GM10248 (cell line): ENCODE results near the gene KCNIP4.

Source experiments
- CTCF ChIA-PET: fragments of 300-600 bp; sonication (Branson Sonifier 250); formaldehyde crosslinking; extraction: SDS; loops from one replicate; lab custom pipeline; 2021; ENCODE audit warnings: antibody characterized with exemption; lab: Yijun Ruan, JAX
- POLR2A ChIA-PET: fragments of 350-650 bp; sonication (Branson Sonifier 250); formaldehyde crosslinking; extraction: SDS; loops from one replicate; lab custom pipeline; 2020; ENCODE audit warnings: antibody characterized with exemption; lab: Yijun Ruan, JAX
- DNase-seq: peaks from one replicate; pipeline ENCODE4 v3.0.0; 2012; ENCODE audit errors: extremely low spot score
- TF ChIP-seq, protein P1 (sequence below): IDR thresholded peaks from 2 replicates; pipeline ENCODE4 v1.5.1; 2012; ENCODE audit warnings: mild to moderate bottlenecking, low read depth; ENCODE audit errors: extremely low read depth, missing control alignments, control extremely low read depth

The KCNIP4 gene

GRCh38 chr4:20883231-20883630 is 1065.3 kb downstream of the KCNIP4 start:
- TF ChIP-seq, protein P1, sequence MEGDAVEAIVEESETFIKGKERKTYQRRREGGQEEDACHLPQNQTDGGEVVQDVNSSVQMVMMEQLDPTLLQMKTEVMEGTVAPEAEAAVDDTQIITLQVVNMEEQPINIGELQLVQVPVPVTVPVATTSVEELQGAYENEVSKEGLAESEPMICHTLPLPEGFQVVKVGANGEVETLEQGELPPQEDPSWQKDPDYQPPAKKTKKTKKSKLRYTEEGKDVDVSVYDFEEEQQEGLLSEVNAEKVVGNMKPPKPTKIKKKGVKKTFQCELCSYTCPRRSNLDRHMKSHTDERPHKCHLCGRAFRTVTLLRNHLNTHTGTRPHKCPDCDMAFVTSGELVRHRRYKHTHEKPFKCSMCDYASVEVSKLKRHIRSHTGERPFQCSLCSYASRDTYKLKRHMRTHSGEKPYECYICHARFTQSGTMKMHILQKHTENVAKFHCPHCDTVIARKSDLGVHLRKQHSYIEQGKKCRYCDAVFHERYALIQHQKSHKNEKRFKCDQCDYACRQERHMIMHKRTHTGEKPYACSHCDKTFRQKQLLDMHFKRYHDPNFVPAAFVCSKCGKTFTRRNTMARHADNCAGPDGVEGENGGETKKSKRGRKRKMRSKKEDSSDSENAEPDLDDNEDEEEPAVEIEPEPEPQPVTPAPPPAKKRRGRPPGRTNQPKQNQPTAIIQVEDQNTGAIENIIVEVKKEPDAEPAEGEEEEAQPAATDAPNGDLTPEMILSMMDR = no peak
- ChIA-PET POLR2A (no interaction called here), CTCF (no interaction called here)
- DNase-seq = no peak

GRCh38 chr4:20882500-20882899 is 1066.1 kb downstream of the KCNIP4 start:
- TF ChIP-seq, protein P1 = no peak
- ChIA-PET CTCF (no interaction called here), POLR2A (no interaction called here)
- no peak for DNase-seq

DNA sequence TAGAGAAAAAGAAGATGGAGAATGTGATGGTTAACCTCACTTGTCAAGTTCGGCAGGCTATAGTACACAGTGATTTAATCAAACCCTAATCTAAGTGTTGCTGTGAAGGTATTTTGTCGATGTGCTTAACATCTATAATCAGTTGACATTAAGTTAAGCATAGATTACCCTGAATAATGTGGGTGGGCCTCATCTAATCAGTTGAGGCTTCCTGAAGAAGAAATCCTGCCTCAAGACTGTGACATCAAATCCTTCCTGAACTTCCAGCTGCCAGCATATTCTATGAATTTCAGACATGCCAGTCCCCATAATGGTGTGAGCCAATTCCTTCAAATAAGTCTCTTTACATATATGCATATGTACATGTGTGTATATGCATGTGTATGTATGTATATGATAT is 1066.9 kb downstream of the KCNIP4 start:
- DNase-seq = no peak
- ChIA-PET CTCF (interaction anchor here (2.1 kb wide), 1 partner anchor 13 kb away, joined by 5 read pairs; no protein-coding TSS in a partner anchor), POLR2A (no interaction called here)
- TF ChIP-seq, protein P1 = no peak

DNA sequence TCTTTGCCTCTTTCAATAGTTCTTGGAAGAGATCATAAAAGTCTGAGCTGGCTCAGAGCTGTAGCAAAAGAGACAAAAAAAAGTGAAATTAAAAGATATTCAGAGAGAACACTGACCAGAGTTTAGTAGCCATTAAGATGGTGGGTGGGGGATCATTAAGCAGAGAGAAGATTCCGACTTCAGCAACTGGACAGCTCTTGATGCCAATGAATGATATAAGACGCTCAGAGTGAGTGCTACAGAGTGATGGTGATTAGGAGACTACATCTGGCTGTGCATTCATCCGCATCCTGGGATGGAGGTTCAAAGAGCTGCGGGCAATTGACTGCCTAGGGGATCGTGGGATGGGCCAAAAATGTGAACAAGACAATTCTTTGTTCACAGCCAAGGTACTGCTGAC is 1069.8 kb downstream of the KCNIP4 start:
- ChIA-PET CTCF (interaction anchor here (1.5 kb wide), 1 partner anchor 8 kb away, joined by 3 read pairs; no protein-coding TSS in a partner anchor), POLR2A (no interaction called here)
- no peak for DNase-seq
- TF ChIP-seq, protein P1 = no peak

- POLR2A ChIA-PET = no interaction called here
- no peak for DNase-seq
- CTCF ChIA-PET = interaction anchor here (1.0 to 1.2 kb wide), 2 partner anchors 9 to 14 kb away, joined by 3 read pairs; no protein-coding TSS in a partner anchor
- TF ChIP-seq, protein P1 = no peak
Observed at GRCh38 chr4:20870436-20870835, 1078.1 kb downstream of the KCNIP4 start.

DNA sequence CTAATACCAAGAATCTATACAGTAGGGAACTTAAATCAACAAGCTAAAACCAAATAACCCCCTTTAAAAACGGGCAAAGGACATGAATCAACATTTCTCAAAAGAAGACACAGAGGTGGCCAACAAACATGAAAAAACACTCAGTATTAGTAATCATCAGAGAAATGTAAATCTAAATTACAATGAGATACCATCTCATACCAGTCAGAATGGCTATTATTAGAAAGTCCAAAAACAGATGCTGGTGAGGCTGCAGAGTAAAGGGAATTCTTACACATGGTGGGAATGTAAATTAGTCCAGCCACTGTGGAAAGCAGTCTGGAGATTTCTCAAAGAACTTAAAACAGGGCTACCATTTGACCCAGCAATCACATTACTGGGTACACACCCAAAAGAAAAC is 1080.5 kb downstream of the KCNIP4 start:
- no peak for DNase-seq
- ChIA-PET CTCF (no interaction called here), POLR2A (no interaction called here)
- TF ChIP-seq, protein P1 = no peak

GRCh38 chr4:20860878-20861277 is 1087.7 kb downstream of the KCNIP4 start:
- ChIA-PET POLR2A (no interaction called here), CTCF (no interaction called here)
- TF ChIP-seq, protein P1 = no peak
- no peak for DNase-seq
